ENCODE measurements around the gene MVD.
"Not testable (repeated sequence)": the region's sequence is repeated elsewhere in the genome, so short reads cannot be mapped to it uniquely, and the experiment has no call there.

The MVD gene

DNA sequence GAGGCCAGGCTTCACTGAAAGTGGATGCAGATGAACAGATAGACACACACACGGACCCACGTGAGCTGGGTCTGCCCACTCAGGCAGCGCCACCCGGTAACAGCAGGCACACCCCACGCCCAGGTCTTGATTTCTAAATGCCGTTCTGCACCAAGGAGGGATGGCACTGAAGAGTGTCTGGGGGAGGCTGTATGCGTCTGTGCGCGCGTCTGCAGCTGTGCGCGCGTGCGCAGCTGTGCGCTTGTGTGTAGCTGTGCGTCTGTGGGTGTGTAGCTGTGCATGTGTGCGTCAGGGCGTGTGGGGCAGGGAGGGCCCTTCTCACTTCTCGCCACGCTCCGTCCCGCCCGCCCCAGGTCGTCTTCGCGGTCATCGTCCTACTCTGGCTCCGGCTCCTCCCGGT lies 40.0 kb downstream of the MVD start:
- no peak for DNase-seq

DNA sequence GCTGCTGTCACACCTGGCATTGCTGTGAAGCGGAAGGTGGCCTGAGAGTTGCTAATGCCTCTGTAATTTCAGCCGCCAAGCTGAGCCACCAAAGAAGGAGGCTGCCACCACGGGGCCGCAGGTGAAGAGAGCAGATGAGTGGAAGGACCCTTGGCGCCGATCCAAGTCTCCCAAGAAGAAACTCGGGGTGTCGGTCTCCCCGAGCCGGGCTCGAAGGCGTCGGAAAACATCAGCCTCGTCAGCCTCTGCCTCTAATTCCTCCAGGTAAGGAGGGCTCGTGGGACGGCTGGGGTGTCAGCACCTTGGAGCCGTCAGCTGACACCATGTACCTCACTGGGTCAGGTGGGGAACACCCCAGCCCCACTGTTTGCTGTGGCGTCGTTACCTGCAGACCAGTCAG lies 40.8 kb downstream of the MVD start:
- DNase-seq = no peak

DNA sequence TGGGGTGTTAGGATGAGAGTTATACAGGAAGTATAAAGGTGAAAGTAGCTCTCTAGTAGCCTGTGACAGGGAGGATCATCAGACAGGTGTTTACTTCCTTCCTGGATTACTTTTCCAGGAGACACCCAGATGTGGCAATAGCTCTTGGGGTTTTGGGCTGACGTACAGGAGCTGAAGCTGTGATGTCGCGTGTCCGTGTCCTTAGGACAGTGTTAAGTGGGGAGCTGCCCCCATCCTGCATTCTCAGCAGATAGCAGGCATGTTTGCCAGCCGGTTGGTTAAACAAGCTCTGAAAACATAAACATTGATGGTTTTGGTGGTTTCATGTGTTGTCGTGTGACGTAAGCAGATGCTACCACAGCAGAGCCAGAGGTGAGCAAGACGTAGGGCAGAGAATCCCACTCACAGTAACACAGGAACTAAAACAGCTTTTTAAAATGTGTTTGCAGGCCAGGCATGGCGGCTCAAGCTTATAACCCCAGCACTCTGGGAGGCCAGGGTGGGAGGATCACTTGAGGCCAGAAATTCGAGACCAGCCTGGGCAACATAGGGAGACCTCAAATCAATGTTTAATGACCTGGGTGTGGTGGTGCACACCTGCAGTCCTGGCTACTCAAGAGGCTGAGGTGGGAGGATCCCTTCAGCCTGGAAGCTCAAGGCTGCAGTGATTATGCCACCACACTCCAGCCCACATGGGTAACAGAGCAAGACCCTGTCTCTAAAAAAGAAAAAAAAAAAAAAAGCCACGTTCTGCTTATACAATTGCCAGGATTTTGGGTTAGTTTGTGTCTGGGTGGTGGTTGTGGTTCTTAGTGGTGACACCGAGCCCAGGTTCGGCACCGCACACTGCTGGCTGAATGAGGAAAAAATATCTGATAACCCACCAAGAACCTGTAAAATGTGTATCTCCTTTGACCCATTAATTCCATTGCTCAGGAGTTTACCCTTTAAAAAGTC lies 42.8 kb downstream of the MVD start:
- no peak for DNase-seq

DNA sequence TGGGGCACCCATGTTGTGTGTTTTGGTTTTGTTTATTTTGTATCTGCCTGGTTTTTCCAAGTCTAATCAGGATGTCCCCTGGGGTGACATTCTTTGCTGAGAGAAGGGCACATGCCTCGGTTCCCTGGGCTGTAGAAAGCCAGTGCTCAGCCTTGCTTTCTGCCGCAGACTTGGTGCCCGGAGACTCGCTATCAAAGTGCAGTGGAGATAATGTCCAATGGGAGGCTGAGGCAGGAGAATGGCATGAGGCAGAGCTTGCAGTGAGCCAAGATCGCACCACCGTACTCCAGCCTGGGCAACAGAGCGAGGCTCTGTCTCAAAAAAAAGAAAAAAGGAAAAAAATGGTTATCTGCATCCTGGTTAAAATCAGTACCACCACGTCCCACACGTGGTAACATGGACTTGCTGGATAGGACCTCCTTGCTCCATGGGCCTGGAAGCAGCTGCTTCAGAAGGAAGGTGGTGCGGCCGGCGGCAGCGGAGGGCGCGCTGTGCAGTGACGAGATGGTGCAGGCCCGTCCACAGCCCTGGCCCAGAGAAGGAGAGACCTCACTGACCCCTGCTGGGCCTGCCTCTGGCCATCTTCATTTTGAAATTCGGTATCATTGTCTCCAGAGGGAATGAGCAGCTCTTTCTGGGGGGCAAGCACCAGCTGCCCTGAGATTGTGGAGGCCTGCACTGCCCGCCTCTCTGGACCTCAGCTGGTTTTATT lies 43.8 kb downstream of the MVD start:
- DNase-seq = no peak

DNA sequence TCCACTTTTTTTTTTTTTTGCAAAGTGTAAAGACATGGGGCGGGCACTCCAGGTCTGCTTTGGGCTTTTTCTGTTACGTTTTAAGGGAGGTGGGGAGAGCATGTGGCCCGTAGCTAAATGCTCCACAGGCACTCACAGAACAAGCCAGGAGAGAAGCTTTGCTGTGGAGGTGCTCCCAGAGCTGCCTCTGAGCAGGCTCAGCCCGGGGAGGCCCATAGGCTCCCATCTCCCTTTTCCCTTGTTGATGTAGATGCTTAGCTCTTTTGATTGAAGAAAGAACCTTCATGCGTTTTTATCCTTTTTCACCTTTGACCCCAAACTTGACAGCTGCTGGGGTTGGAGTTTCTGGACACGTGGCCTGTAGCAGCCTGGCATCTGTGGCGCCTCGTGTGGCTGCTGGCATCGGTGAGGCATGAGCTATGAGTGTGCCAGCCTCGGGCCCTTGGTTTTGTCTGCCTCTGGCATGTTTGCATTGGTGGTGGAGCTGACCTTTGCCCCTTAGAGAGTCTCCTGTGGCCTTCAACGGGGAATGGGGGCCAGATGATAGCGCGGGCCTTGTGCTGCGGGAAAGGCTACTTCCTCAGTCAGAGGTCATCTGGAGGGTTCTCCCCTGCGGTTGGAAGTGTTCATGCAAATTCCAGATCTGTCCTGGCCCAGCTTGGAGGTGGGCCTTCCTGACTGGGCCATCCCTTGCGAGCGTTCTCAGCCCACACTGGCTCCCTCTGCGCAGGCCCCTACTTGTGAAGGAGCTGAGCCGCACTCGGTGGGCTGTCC lies 44.5 kb downstream of the MVD start:
- no peak for DNase-seq

DNA sequence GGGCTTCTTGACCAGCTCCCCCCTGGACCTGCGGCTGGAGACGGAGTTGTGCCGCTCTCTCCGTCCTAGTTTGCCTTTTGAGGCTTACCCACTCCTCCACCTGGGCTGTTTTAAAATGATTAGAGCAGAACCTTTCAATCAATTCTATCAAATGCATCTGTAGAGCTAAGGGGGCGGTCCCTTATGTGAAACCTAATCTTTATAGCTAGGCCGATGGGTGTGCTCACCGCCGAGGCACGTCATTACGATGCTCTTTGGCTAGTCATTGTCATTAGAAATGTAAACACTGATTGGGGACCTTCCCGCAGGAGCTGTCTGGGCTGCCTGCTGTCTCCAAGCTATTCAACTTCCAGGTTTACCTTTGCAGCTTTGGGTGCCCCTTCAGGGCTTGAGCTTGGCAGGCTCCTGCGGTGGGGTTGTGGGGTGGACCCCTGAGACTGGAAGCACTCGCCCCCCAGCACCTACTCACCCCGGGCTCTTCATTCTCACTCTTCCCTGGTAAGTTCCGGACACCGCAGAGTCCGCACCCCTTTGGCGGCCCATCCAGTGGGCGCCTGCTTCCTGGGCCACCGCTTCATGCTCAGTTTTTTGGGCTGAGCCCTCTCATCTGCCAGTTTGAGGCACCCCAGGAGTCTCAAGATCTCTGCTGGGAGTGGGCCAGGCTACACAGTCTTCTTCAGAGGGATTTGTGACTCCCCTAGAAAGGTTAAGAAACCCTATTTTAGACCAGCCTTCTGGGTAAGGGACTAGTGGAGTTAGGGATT lies 45.4 kb downstream of the MVD start:
- DNase-seq = no peak

DNA sequence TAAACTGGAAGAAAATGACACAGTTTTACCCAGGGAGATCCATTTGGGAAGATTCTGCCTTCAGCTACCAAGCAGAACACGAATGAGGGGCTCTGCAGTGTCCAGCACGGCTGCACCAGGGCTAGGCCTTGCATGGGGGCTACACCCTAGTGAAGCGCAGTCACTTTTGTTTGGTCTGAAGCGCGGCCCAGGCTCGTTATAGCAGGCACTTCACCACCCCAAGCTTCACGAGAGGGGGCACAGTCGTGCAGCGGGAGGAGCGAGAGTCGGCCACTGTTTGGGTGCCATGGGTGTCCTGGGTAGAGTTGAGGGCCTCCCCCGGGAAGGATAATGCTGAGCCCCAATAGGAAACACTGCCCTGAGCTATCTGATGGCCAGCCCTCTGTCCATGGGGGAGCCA lies 46.2 kb downstream of the MVD start:
- no peak for DNase-seq

DNA sequence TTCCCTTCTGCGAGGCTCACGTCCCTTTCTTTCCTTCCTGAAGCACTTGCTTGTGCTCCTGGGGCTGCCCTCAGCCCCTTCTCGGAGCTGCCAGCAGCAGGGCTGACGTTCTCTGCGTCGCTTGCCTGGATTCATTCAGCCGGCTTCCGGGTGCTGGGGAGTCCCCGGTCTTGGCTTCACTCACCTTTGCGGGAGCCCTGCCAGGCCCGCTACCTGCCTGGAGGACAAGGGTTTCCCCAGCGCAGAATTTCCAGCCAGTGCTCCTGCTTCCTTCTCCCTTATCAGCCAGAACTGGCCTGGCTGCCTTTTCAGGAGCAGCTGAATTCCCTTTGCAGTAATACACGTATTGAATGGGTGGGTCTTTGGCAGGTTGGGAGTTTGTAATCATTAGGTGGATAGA lies 46.6 kb downstream of the MVD start:
- no peak for DNase-seq

DNA sequence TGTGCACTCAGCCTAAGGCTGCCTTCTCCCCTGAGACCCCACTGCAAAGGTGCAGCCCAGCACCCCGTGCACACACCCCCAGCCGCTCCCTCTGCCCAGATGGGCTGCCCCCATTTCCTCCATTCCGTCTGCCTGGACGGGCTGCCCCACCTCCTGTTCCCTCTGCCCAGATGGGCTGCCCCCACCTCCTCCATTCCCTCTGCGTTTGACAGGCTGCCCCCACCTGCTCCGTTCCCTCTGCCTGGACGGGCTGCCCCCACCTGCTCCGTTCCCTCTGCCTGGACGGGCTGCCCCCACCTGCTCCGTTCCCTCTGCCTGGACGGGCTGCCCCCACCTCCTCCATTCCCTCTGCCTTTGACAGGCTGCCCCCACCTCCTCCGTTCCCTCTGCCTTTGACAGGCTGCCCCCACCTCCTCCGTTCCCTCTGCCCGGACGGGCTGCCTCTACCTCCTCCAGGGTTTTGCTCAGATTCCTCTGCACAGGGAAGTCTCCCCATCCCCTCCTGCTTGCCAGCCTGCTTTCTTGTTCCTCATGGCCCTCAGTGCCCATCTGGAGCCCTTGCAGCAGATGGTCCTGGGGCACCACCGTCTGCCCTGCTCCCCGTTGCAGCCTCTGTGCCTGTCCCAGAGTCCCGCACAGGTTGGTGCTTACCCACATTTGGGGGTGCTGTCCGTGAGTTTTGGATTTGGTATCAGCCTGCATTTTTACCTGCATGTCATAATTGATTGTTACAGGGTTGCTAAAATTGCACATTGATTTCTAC lies 47.9 kb downstream of the MVD start:
- DNase-seq = no peak

DNA sequence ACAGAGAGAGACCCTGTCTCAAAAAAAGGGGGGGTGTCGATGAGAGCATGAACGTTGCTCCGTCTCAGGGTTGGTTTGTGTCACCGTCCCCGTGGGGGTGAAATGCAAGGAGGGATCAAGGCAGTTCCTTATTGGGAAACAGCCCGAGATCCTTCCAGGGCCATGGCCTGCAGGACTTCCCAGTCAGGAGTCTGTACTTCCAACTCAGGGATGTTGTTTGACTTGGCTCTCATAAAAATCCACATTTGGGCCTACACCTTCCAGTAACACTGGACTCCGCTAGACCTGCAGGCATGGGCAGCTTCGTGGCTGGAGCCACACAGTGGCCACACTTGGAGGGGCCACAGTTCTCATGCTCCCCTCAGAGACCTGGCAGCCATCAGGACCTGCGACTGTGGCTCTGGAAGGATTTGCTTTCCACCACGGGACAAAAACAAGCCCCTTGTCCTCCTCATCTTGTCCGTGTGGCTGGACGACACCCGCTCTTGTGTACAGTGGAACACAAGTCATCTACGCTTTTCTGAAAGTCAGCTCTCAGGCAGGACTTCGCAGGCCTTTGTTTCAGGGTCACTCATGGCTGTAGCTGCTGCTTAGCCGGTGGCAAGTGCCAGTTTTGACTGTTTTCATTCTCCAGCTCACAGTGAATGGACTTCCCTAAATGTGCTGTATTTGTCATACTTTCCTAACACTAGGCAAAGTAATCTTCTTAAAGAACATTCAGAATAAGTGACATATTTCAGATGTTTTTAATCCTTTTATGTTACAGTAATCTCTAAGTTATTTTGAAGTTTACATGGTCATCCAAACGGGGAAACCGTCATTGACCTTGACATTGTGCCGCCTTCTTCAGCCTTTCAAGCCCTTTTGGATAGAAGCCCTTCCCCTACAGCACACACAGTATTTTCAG lies 48.7 kb downstream of the MVD start:
- no peak for DNase-seq

DNA sequence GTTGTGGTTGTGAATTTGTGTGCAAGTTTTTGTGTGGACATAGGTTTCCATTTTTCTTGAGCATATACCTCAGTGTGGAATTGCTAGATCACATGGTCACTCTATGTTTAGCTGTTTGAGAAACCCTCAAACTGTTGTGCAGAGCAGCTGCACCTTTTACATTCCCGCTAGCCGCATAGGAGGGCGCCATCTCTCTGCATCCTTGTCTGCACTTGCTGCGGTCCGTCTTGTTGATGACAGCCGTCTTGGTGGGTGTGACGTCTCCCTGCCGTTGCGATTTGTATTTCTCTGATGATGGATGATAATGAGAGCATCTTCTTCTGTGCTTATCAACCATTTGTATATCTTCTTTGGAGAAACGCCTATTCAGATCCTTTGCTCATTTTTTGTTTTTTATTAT lies 49.6 kb downstream of the MVD start:
- no peak for DNase-seq

DNA sequence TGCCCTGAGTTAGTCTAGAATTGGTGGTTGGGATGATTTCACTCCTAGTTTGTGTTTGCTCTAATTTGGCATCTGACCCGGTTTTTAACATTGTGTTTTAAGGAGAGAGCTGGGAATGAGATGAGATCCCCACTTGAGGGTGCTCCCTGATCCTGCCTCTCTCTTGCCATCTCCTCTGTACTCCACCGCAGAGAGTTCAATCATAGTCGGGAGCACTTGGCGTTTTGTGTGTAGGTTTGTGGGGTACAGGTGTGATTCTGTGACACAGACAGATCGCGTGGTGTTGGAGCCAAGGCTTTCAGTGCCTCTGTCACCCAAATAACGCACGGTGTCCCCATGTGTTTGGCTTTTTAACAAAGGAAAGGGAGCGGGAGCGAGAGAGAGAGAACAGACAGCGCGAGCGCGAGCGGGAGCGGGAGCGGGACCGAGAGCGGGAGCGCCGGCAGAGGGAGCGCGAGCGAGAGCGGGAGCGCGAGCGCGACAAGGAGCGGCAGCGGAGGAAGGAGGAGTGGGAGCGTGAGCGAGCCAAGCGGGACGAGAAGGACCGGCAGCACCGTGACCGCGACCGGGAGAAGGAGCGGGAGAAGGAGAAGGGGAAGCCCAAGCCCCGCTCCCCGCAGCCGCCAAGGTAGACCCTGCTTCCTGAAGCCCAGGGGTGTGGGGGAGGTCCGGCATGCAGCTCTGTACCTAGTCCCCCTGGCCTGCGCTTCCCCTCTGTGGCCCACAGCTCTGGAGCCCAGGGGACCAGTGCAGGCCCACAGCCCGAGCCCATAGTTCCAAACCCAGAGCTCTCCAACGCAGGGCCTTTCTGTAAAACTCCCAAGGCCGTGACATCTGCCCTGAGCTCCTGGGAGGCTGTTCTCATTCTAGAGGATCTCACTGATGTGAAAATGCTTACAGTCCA lies 51.7 kb downstream of the MVD start:
- DNase-seq = no peak

DNA sequence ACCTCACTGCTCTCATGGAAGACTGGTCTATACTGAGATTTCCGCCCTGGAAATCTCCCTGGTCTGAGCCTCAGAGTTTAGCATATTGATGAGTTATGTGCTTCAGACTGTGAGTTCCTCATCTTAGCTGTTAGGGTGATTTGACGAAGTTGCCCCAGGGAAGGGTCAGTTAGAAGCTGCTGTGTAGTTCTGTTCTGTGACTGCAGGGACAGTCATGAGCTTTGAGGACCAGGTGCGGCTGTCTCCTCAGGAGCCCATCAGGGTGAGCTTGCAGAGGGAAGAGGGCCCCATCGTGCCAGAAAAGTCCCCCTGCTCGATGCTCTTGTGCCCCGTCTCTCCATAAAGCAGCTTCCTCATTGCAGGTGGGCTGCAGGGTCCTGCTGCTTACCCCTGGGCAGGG lies 52.8 kb downstream of the MVD start:
- no peak for DNase-seq

DNA sequence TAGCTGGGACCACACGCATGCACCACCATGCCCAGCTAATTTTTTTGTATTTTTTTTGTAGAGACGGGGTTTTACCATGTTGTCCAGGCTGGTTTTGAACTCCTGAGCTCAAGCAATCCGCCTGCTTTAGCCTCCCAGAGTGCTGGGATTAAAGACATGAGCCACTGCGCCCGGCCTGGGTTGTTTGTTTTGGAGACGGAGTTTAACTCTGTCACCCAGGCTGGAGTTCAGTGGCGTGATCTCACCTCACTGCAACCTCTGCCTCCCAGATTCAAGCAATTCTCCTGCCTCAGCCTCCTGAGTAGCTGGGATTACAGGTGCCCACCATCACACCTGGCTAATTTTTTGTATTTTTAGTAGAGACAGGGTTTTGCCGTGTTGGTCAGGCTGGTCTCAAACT lies 53.5 kb downstream of the MVD start:
- DNase-seq = not testable (repeated sequence)

DNA sequence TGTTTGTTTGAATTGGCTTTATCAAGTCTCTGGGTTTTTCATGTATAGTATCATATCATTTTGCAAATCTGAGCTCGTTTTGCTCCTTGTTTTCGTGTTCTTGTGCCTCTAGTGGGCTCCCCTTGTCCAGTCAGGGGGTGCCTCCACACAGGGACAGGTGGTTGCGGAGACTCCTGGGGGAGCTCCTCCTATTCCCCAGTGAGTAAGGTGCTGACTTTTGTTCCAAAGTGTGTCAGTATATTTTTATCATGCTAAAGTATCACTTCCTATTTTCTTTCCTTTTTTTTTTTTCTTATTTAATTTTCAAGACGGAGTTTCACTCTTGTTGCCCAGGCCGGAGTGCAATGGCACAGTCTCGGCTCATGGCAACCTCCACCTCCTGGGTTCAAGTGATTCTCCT lies 54.8 kb downstream of the MVD start:
- DNase-seq = no peak

DNA sequence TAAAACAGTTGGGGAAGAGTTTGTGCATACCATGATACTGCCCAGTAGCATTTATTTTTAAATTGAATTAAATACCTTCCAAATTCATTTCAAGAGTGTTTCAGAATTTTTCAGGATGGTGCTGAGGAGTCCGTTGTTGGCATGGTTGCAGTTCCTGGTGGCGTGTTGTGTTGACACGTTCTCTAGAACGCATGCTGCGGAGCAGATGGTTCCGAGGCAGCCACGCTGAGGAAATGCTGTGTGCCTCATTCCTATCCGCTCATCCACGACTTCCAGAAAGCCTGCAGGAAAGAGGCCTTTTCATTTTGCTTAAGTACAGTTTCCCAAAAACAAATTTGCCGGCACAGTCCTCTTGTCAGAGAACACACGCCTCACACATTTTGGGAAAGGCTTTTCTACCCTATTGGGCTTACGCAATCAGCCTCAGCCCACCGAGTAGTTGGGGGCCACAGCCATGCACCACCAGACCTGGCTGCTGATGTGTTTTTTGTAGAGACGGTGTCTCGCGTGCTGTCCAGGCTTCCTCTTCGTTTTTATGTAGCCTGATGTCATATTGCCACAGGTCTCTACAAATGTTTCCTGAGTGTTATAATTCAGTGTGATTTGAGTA lies 56.6 kb downstream of the MVD start:
- no peak for DNase-seq

DNA sequence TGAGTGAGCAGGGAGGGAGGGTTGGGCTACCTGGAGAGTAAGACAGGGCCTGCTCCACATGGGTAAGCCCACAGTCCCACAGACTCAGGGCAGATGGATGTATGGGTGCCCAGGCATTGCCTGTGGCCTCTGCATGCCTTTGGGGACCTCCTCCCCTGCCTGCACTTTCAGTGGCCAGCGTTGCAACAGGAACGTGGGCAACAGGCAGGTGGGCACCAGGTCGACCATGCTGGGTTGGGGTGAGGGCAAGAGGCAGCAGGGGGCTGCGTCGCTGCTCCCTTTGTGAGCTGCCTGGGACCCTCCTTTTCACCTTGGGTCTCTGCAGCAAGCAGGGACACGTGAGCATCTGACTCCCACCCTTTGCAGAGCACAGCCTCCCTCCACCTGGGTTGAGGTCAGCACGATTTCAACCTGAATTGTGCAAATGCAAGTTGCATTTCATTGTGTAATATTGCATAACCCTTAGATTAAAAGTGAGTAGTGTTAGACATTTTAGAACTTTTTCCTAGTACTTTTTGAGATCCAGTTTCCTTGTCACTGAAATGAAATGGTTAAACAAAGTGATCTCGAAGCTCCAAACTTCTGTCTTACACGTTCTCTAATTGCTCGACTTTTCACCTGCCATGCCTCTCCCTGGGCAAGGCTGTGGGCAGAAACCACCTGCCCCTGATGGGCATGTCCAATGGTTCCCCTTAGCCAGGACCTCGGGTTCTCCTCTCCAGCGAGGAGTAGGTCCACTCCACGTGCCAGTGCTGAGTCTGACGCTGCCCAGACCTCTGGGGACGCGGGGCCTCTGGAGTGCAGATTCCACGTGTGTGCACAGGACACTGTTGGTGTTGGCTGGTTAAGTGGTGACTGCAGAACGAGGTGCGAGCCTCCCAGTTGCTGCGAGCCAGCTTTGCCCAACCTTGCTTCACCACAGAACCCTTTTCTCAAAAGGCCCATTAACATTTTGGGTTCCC lies 57.4 kb downstream of the MVD start:
- DNase-seq = no peak

DNA sequence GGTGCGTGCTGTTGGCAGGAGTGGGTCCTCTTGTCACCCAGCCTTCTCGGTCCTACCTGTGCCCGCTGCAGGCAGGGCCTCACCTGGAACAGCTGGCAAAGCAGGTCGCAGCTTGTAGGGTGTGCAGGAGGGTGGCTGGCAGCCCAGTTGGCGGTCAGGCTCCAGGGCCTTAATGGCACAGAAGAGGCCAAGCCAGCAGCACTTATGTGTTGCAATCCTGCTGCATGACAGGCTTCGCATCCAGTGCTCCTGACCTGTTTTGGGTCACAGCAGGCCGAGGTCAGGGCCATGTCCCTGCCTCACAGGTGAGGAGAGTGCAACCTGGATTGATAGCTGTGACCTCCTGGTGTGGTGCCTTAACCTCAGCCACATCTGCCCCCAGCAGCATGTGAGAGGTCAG lies 60.8 kb downstream of the MVD start:
- no peak for DNase-seq

All from AML-193 (cell line).